HG03196 (cell line): Measurements from ENCODE around the gene CLASP1.
A peak's percentile ranks its signal among the peaks of the same experiment; 100 is the strongest.
"Not testable (repeated sequence)": the region's sequence is repeated elsewhere in the genome, so short reads cannot be mapped to it uniquely, and the experiment has no call there.

Source experiments
- ATAC-seq: cut with Tn5 transposase; IDR thresholded peaks from one replicate; pipeline ENCODE4 v1.9.1; 2021; ENCODE audit not compliant: unreplicated experiment

CLASP1 gene

DNA sequence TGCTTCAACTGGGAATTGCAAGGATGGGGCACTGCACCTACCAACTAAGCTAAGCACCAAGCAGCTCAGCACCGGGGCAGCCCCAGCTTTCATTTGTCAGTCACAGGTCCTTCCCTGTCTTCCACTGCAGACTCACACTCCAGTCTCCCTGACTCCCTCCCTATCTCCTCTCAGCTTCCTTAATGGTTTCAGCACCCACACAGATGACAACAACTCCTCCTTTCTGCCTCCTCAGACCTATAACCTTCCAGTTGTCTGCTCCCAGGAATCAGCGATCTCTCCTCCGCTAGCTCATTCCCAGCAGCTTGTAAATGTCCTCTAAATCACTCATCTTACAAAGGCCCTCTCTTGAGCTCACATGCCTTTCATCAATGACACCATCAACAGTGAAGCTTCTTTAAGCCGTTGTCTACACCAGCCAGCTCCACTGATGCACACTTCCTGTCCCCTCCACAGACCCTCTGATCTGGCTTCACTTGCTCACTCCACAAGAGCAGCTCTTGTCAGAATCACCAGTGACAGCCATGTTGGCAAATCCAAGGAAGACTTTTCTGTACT is 32.1 kb downstream of the CLASP1 start:
- peak; percentile 62 for ATAC-seq

DNA sequence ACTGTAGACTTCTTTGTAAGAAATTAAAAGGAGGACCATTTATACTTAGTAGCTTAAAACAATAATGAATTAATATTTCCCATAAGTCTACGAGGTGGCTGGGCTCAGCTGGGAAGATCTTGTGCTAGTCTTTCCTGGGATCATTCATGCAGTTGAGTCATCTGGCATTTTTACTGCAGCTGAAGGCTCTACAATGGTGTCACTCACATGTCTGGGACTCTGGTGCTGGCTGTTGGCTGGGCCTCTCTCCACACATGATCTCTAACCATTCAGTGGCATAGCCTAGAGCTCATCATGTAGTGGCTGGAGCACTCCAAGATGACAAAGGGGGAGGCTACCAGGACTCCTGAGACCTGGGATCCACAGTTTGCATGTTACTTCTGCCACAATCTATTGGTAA is 35.5 kb downstream of the CLASP1 start:
- no peak for ATAC-seq

DNA sequence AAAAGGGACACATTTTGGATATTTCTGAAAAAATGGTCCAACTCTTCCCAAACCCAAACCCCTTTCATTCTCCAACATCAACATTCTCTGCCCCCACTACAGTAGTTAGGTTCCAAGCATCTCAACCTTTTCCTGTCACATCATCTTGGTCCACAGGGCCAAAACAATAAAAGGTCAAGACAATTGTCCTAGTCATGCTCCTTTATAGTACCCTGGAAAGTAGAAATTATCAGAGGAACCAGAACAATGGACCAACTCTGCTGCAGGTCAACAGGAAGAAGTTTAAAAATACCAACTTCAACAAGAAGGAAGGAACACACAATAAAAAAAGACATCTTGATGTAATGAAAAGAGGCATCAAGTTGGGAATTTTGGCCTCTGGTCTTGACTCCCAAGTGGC is 36.1 kb downstream of the CLASP1 start:
- no peak for ATAC-seq

DNA sequence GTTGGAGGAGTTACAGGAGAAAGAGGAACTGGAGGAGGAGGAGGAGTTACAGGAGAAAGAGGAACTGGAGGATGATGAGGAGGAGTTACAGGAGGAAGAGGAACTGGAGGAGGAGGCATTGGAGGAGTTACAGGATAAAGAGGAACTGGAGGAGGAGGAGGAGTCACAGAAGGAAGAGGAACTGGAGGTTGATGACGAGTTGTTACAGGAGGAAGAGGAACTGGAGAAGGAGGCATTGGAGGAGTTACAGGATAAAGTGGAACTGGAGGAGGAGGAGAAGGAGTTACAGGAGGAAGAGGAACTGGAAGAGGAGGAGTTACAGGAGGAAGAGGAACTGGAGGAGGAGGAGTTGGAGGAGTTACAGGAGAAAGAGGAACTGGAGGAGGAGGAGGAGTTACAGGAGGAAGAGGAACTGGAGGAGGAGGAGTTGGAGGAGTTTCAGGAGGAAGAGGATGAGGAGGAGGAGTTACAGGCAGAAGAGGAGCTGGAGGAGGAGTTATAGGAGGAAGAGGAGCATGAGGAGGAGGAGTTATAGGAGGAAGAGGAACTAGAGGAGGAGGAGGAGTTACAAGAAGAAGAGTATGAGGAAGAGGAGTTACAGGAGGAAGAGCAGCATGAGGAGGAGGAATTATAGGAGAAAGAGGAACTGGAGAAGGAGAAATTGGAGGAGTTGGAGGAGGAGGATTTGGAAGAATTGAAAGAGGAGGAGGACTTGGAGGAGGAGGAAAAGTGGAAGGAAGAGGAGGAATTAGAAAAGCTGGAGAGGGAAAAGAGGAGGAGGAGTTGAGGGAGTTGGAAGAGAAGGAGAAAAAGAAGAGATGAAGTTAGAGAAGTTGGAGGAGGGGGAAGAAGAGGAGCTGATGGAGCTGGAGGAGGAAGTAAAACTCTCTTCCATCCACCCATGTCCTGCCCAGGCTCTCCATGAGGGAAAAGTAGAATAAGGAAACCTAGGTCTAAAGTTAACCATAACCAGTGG is 37.2 kb downstream of the CLASP1 start:
- no peak for ATAC-seq

DNA sequence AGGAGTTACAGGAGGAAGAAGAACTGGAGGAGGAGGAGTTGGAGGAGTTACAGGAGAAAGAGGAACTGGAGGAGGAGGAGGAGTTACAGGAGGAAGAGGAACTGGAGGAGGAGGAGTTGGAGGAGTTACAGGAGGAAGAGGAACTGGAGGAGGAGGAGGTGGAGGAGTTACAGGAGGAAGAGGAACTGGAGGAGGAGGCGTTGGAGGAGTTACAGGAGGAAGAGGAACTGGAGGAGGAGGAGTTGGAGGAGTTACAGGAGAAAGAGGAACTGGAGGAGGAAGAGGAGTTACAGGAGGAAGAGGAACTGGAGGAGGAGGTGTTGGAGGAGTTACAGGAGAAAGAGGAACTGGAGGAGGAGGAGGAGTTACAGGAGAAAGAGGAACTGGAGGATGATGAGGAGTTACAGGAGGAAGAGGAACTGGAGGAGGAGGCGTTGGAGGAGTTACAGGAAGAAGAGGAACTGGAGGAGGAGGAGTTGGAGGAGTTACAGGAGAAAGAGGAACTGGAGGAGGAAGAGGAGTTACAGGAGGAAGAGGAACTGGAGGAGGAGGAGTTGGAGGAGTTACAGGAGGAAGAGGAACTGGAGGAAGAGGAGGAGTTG is 38.1 kb downstream of the CLASP1 start:
- ATAC-seq = not testable (repeated sequence)

DNA sequence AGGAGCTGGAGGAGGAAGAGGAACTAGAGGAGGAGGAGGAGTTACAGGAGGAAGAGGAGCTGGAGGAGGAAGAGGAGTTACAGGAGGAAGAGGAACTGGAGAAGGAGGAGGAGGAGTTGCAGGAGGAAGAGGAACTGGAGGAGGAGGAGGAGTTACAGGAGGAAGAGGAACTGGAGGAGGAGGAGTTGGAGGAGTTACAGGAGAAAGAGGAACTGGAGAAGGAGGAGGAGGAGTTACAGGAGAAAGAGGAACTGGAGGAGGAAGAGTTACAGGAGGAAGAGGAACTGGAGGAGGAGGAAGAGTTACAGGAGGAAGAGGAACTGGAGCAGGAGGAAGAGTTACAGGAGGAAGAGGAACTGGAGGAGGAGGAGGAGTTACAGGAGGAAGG is 38.8 kb downstream of the CLASP1 start:
- ATAC-seq = not testable (repeated sequence)

DNA sequence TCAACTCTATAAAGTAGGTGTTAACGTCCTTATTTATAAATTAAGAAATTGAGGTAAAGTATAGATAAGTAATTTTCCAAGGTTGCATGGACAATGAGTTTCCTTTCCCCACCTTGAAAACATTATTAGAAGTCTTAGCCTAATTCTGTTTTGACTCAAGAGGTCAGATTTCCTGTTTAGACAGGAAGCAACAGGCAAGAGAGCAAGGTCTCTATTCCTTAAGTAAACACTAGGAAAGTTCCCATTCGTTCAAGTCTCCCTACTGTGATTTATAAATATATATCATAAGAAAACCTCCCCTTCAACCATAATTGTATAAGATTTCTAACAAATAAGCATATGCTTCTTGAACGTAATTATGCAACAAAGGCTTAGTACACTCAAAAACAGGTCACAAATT is 40.3 kb downstream of the CLASP1 start:
- ATAC-seq = no peak

DNA sequence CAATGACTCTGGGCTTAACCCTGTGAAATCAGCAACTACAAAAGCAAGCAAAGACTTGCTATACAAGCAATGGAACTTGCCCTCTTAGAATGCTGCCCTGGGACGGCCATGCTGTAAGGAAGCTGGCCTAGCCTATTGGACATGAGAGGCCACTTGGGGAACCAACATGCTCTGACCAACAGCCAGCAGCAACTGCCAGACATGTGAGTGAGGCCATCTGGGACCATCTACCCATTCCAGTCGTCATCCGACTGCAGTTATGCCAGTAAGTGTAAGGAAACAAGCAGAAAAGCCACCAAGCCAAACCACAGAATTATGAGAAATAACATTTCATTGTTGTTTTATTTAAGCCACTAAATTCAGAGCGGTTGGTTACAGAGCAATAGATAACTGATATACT is 40.9 kb downstream of the CLASP1 start:
- ATAC-seq = no peak

DNA sequence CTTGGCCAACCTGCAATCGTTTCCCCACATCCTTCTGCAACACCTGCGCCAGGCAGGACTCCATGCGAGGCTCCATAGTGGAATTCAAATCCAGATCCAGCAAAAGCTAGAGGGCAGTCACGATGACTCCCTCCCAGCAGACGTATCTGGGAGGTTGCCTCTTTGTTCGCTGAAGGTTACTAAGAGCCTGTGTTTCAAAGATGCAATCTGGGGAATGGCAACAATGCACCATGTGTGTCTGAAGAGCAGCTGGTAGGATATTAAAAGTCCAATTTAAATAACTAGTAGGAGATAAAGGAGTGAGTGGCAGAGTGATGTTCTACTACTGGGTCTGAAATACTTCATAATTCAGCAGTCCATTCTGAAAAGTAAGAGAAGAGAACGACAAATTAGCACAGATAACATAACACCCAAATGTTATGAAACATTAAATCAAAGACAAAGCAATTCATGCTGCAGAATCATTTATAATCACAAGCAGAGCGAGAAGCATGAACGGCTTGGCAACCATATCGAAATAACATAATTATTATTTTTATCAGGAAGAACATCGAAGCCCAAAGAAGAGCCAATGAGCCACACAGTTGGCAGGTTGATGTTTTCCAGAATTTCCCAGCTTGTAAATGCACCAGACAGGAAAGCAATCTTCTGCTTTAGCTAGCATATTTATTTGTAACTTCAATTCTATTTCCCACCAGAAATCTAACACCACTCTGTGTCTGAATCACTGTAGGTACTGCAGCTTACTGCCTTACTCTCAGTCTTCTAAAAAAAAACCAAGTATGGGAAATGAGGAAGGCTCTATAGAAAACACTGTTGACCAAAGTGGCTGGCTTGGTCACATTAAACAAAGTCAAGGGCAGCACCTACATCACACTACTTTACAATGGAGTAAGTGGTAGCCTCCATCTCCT is 43.2 kb downstream of the CLASP1 start:
- ATAC-seq = no peak

DNA sequence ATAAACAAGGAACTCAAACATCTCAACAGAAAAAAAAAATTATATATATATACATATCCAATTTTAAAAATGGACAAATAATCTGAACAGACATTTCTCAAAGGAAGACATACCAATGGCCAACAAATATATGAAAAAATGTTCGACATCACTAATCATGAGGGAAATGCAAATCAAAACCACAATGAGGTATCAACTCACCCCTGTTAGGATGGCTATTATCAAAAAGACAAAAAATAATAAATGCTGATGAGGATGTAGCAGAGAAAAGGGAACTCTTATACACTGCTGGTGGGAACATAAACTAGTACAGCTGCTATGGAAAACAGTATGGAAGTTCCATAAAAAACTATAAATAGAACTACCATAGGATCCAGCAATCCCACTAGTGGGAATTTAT is 46.1 kb downstream of the CLASP1 start:
- ATAC-seq = no peak

DNA sequence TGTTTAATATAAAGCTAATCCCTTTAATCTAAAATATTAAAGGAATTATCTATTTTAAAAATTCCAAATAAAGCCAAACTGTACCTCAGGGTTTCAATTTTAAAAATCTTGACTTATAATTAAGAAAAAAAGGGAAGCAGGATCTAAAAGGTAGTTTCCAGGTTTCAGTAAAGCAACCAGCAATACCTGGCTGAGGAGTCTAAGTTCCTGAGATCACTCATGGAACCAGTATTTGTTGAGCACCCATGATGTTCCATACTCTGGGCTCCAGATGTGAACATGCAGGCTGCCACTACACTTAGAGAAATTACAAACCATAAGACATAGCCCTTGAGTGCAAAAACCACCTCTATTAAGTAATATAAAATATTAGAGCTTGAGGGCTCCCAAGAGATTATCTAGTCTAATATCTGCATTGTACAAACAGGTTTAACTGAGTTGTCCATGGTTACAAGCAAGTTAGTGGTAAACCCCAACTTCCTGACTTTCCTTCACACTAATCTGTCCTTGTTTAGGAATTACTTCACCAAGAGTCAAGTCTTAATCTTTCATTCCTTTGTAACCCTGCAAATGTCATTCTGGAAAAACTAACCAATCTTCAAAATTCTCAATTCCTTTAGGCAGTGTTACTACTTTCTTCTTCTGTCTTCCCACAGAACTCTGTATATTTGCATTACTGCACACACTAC is 49.2 kb downstream of the CLASP1 start:
- ATAC-seq = peak; percentile 34

DNA sequence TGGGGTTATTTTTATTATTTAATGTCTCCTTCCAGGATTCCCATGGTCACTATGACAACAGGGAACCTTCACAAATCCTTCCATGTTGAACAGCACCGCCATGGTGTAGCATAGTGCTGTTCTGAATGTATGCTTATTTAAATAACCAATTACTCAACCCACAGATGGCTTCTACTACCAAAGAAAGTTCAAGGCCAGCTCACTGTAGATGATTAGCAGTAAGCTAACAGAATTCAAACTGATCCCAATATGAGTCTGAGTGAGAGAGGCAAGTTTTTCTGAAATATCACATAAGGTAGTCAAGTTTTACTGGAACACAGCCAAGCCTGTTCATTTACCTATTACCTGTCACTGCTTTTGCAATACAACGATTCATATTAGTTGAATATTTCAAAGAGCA is 51.2 kb downstream of the CLASP1 start:
- no peak for ATAC-seq

DNA sequence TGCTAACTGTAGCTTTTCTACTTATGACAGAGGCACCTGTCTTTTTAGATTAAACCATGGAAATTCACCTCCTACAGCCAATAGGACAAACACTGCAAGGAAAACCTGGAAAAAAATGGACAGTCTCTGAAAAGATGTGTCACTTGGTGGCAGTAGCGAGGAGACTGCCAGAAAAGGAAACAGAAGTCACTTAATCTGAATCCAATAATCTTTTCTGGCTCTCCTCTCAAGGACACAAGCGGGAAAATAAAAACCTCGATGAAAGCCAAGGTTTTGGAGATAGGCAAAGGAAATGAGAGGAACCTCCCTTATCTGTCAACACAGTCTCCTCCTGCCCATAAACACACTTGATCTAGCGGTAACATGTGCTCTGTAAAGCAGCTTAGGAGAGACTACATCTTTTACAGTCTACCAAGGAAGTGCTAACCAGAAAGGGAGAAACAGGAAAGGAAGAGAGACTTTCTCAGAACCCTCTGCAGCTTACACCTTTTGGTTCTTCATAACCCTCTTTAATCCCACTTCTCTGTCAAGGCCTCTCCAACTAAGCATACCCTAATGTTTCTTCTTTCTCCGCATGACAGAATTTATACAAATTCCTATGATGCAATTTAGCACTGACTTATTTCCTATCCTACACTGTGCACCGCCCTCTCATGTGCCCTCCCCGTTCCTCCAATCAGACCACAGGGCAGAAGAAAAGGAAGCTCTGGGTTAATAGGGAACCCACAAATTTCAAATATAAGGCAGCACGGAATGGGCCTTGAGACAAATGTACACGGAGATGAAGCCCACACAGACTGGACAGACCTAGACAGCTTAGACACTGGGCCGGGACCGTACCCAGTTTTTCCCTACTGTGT is 52.8 kb downstream of the CLASP1 start:
- peak; percentile 69 for ATAC-seq

DNA sequence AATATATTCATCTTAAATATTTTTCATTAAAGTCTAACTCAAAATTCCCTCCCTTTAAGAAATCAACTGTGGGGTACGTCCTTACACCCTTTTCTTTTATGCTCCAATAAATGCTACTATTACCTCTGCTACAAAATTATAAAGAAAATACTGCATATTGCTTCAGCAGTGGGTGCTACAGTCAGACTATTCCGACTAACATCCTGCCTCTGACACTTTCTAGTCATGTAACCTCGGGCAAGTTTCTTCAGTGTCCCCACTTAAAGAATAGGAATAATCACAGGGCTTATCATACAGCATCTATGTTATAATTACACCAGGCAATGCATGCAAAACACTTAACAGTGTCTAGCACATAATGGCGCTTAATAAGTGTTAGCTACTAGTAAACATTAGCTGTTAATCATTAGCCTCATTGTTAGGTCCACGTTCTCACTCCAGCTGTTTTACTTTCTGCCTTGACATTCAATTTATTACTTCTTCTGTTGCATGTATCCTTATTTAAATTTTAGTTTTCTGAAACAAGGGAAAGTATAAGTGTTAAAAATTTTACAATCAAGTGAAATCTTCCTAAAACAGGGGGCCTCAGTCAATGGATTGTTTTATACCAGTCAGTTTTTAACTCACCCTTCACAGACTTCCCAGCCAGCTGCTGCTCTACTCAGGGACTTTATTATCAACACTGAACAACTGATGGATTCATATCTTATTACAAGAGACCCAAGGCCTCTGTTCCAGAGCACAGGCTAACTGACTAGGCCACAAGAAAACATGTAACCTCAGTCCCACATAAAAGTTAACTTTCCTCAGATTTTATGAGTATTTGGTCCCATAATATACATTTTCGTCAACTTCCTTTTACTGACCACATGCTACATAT is 54.0 kb downstream of the CLASP1 start:
- ATAC-seq = peak; percentile 41

DNA sequence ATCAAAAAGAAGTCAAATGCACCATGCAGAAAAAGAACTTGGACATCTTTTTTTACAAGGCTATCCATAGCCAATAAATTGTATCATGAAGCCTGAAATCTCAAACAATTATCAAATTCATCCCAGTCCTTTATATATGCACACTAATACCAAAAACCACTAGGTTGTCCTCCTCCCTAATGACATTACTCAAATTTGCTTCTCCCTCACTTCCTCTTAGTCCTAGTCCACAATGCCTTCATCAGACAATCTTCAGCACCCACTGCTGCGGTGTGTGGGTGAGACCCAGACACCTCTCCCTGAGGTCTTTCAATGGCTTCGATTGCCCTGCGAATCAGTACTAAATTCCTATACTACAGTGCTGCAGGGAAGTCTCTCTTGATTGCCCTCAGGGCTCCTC is 58.1 kb downstream of the CLASP1 start:
- ATAC-seq = no peak

DNA sequence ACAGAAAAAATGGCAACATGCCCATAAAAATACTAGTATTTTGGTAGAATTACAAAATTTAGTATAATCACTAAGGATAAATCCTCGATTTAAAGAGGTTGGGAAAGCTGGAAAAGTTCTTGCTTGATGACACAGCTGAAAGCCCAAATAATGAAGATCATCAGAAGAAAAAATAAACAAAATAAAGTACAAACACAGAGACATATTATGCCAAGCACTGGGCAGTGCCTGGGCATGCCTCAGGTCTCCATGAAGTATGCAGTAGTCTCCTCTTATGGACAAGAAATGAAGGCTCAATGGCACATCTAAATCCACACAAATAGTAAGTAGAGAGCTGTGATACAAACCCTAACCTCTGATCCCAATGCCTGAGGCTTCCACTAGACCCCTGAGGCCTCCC is 60.9 kb downstream of the CLASP1 start:
- ATAC-seq = no peak

DNA sequence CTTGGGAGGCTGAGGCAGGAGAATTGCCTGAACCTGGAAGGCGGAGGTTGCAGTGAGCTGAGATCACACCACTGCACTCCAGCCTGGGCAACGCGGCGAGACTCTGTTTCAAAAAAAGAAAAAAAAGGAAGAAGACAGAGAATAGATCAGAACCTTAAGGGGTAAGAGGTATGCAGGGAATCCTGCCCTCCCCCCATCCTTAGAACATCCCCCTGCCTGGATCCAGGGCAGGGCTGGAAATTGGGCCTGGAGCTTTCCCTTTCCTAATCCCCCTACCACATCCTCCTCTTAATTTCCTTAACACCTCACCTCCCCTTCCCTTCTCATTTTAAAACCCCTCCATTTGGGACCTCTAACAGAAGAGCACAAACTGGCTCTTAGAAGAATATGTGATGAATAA is 62.1 kb downstream of the CLASP1 start:
- ATAC-seq = no peak

DNA sequence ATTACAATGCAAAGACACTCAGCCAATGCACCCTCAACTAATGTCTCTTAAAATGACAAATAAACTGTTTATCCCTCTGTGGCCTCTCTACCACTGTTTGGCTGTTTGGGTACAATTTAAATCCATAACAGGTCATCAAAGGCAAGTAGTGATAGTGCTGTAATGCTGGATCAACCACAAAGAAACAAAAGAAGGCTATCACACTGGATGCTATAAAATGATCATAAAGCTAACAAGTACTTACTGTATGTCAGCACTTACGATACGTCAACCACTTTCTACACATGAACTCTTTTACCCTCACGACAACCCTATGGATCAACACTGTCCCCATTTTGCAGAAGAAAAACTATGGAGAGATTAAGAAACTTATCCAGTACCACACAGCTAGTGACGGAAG is 64.5 kb downstream of the CLASP1 start:
- ATAC-seq = no peak

DNA sequence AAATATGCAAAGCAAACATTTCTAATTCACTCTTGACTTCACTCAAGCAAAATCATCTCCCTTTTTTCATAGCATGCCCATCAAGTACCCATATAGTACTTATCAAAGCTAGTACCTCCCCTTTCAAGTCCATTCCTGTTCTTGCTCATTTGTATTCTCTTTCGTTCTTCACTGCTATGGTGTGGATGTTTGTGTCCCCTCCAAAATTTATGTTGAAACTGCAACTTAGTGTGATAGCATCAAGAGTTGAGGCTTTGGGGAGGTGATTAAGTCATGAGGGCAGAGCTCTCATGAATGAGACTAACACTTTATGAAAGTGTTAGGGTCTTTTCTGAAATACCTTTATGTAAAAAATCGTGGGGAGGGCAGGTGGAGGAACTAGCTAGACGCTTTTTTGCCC is 65.7 kb downstream of the CLASP1 start:
- no peak for ATAC-seq
